GM21786 (cell line): ENCODE results near the gene NRAP.

Experiments
- ATAC-seq: cut with Tn5 transposase; IDR thresholded peaks from one replicate; pipeline ENCODE4 v1.9.1; 2021; ENCODE audit not compliant: unreplicated experiment

Gene NRAP

GRCh38 chr10:113539789-113540188 lies 124.1 kb downstream of the NRAP start:
- ATAC-seq, result no peak
